HepG2 (cell line): ENCODE measurements around the gene HTRA2. TPM values are rescaled to one million over a fixed set of nuclear protein-coding genes. Genes with fewer than 3 reads are reported as not detected.

Experiments
- ARID2 ChIP-seq: sonication (generic); formaldehyde crosslinking; IDR thresholded peaks from 2 replicates; pipeline ENCODE4 v1.8.1; 2022; ENCODE audit warnings: mild to moderate bottlenecking, missing genetic modification reagents, borderline replicate concordance
- ARID5B ChIP-seq: IDR thresholded peaks from 2 replicates; pipeline ENCODE4 v1.4.0; 2020; ENCODE audit warnings: mild to moderate bottlenecking, missing genetic modification reagents
- DPF2 ChIP-seq: sonication (generic); formaldehyde crosslinking; IDR thresholded peaks from 2 replicates; pipeline ENCODE4 v1.4.0; 2020; ENCODE audit warnings: mild to moderate bottlenecking, low read depth, missing genetic modification reagents, borderline replicate concordance
- GATAD2A ChIP-seq: IDR thresholded peaks from 2 replicates; pipeline ENCODE4 v1.6.1; 2016
- GRHL1 ChIP-seq: sonication (generic); formaldehyde crosslinking; conservative IDR thresholded peaks from 2 replicates; pipeline ENCODE4 v1.8.0; 2022; ENCODE audit warnings: missing genetic modification reagents
- JUNB ChIP-seq: sonication (generic); formaldehyde crosslinking; IDR thresholded peaks from 2 replicates; pipeline ENCODE4 v1.8.0; 2022; ENCODE audit warnings: missing genetic modification reagents, mild to moderate bottlenecking, borderline replicate concordance
- KLF6 ChIP-seq: IDR thresholded peaks from 2 replicates; pipeline ENCODE4 v1.8.0; 2016; ENCODE audit warnings: missing biosample characterization, missing genetic modification reagents
- MAFG ChIP-seq: sonication (generic); formaldehyde crosslinking; IDR thresholded peaks from 2 replicates; pipeline ENCODE4 v1.5.1; 2020; ENCODE audit warnings: mild to moderate bottlenecking, missing genetic modification reagents
- PLRG1 ChIP-seq: fragments of 450-650 bp; conservative IDR thresholded peaks from 2 replicates; pipeline ENCODE4 v1.6.1; 2016
- POLR2A ChIP-seq, 2 experiments: IDR thresholded peaks; 2 replicates each; pipeline ENCODE4 v1.6.1; 2011; ENCODE audit warnings: low read depth in 2 of 2, low read length in 2 of 2, mild to moderate bottlenecking in 1 of 2, moderate library complexity in 1 of 2; ENCODE audit not compliant: insufficient read depth in 1 of 2
- SMAD1 ChIP-seq: sonication (generic); formaldehyde crosslinking; IDR thresholded peaks from 2 replicates; pipeline ENCODE4 v1.4.0; 2020; ENCODE audit warnings: missing genetic modification reagents, low read depth, mild to moderate bottlenecking, borderline replicate concordance
- SMAD9 ChIP-seq: sonication (generic); formaldehyde crosslinking; IDR thresholded peaks from 2 replicates; pipeline ENCODE4 v1.5.1; 2020; ENCODE audit warnings: mild to moderate bottlenecking, missing genetic modification reagents
- STAT5B ChIP-seq: sonication (generic); formaldehyde crosslinking; IDR thresholded peaks from 2 replicates; pipeline ENCODE4 v1.4.0; 2020; ENCODE audit warnings: missing genetic modification reagents
- TIGD3 ChIP-seq: sonication (generic); formaldehyde crosslinking; IDR thresholded peaks from 2 replicates; pipeline ENCODE4 v1.5.1; 2020; ENCODE audit warnings: mild to moderate bottlenecking, missing genetic modification reagents, borderline replicate concordance
- ZC3H13 ChIP-seq: sonication (generic); formaldehyde crosslinking; IDR thresholded peaks from 2 replicates; pipeline ENCODE4 v1.8.1; 2023; ENCODE audit warnings: mild to moderate bottlenecking, missing genetic modification reagents, moderate library complexity
- ZKSCAN8 ChIP-seq: IDR thresholded peaks from 2 replicates; pipeline ENCODE4 v1.6.1; 2016; ENCODE audit warnings: borderline replicate concordance, missing genetic modification reagents, missing compliant biosample characterization
- ZNF543 ChIP-seq: sonication (generic); formaldehyde crosslinking; IDR thresholded peaks from 2 replicates; pipeline ENCODE4 v1.4.0; 2020; ENCODE audit warnings: mild to moderate bottlenecking, missing genetic modification reagents
- ZNF570 ChIP-seq: sonication (generic); formaldehyde crosslinking; IDR thresholded peaks from 2 replicates; pipeline ENCODE4 v1.4.0; 2020; ENCODE audit warnings: mild to moderate bottlenecking, missing genetic modification reagents, borderline replicate concordance
- ZNF7 ChIP-seq: IDR thresholded peaks from 2 replicates; pipeline ENCODE4 v1.6.1; 2016; ENCODE audit warnings: missing biosample characterization, missing genetic modification reagents
- ZNF710 ChIP-seq: sonication (generic); formaldehyde crosslinking; IDR thresholded peaks from 2 replicates; pipeline ENCODE4 v1.5.0; 2020; ENCODE audit warnings: mild to moderate bottlenecking, missing genetic modification reagents, borderline replicate concordance
- ZNF776 ChIP-seq: sonication (generic); formaldehyde crosslinking; IDR thresholded peaks from 2 replicates; pipeline ENCODE4 v1.4.0; 2020; ENCODE audit warnings: mild to moderate bottlenecking, missing genetic modification reagents
- polyA plus RNA-seq, 8 experiments: library from polyadenylated mRNA; depleted of rRNA in 3 of 8; stranded (reverse) in 7 of 8; unstranded in 1 of 8; fragments of >200 nt; fragmentation: Illumina TruSeq in 4 of 8; extraction: Trizol in 4 of 8; gene quantifications; 2 replicates each; pipeline versions ENCODE4 v1.2.1 to v1.2.3, GENCODE V29; 2011 to 2016; ENCODE audit warnings: low read depth in 4 of 8, missing spikeins in 1 of 8, mixed read lengths in 1 of 8; ENCODE audit not compliant: insufficient read depth in 1 of 8
- total RNA-seq, 5 experiments: library from RNA; depleted of rRNA; stranded (reverse); fragments of >200 nt; fragmentation: Illumina TruSeq; extraction: Trizol; gene quantifications; 2 replicates each; pipeline ENCODE4 v1.2.3, GENCODE V29; 2016; ENCODE audit warnings: low read depth in 1 of 5

Gene HTRA2
- total and polyA plus RNA-seq, 2 of the 13 experiments (the other 11 are each of a cell fraction or from before 2014, with no cell fraction given) = 47.7 to 50.3 TPM

- TF ChIP-seq ZNF710 (peak; percentile 31), ZNF7 (no peak), ARID2 (CRISPR knock-in tag) (peak; percentile 90), POLR2A (IDR thresholded peaks at IDR 0.05; ENCODE audit: insufficient read depth in 1 of 2, low read depth in 2 of 2, low read length in 2 of 2) (peak; percentile 75 to 89), GRHL1 (CRISPR knock-in tag) (no peak), SMAD1 (CRISPR knock-in tag) (peak; percentile 92; the same call in 1 of the 2 replicates), ZC3H13 (CRISPR knock-in tag) (peak; percentile 98), GATAD2A (CRISPR knock-in tag) (peak; percentile 81), TIGD3 (CRISPR knock-in tag) (no peak), JUNB (CRISPR knock-in tag) (no peak), STAT5B (no peak), SMAD9 (peak; percentile 90; the same call in 1 of the 2 replicates), MAFG (CRISPR knock-in tag) (no peak), KLF6 (CRISPR knock-in tag) (peak; percentile 78; the same call in 1 of the 2 replicates), PLRG1 (no peak), ARID5B (CRISPR knock-in tag) (peak; percentile 69), ZNF776 (CRISPR knock-in tag) (peak; percentile 12; the same call in 1 of the 2 replicates), DPF2 (CRISPR knock-in tag) (0 out of 2 replicates have a peak, but pooled peaks have one; percentile 8), ZKSCAN8 (CRISPR knock-in tag) (peak; percentile 55), ZNF543 (CRISPR knock-in tag) (0 out of 2 replicates have a peak, but pooled peaks have one; percentile 85), ZNF570 (CRISPR knock-in tag) (no peak)
These were observed 46.7 kb upstream of the HTRA2 start, which contains the start of the genes CCDC142 and TTC31 (continued) for GRCh38 chr2:74482801-74483674.
